ENCODE results near the gene SLC19A1. TPM values are rescaled to one million over a fixed set of nuclear protein-coding genes. Genes with fewer than 3 reads are reported as not detected.

Gene SLC19A1
- polyA plus RNA-seq, 4 donors: 12.6 to 20.8 (median 15.0) TPM

DNA sequence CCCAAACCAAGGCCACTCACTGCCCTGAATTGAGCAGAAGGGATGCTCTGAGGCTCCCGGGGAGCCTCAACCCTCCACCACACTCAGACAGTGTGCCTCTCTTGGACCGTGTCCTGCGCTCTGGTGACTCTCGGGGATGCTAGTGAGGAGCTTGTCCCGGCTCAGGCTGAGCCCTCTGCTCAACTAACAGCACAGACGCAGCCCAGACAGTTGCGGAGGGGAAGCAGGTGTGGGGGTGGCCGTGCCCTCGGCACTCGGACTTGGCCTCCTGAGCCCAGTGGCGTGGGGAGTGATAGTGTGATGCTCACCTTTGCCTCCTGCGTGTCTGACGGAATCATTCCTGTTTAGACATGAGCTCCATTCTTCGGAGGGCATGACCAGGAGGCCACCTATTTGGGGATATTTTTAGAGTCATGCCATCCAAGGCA is 15.4 kb upstream of the SLC19A1 start:
- H3K4me3 ChIP-seq (ENCODE audit: low read depth in 1 of 3, low read length in 3 of 3): no peak overlapping the region
- DNase-seq (no peak), FAIRE-seq (no peak)
- WGBS, 3 donors: 70 to 87% (median 74%) methylated on average over 14 of the region's 14 CpGs
- no peaks in the 10 kb centered on the region for H3K9me3 ChIP-seq (ENCODE audit: control insufficient read depth in 2 of 2, insufficient read depth in 1 of 2, low read depth in 1 of 2, low read length in 1 of 2)
- H3K27ac ChIP-seq (ENCODE audit: low read depth in 1 of 3, low read length in 2 of 3): no peak overlapping the region
- H3K4me1 ChIP-seq (ENCODE audit: control insufficient read depth in 3 of 3, insufficient read depth in 2 of 3, low read depth in 1 of 3, low read length in 2 of 3): no peaks in the 10 kb centered on the region
- H3K36me3 ChIP-seq (ENCODE audit: control insufficient read depth in 3 of 3, insufficient read depth in 2 of 3, low read depth in 1 of 3, low read length in 3 of 3): no peaks in the 10 kb centered on the region
- H3K27me3 ChIP-seq (ENCODE audit: control insufficient read depth in 3 of 3, insufficient read depth in 3 of 3, low read length in 3 of 3): peaks cover 0 to 4% (median 0%) of the 10 kb centered on the region in 3 donors

DNA sequence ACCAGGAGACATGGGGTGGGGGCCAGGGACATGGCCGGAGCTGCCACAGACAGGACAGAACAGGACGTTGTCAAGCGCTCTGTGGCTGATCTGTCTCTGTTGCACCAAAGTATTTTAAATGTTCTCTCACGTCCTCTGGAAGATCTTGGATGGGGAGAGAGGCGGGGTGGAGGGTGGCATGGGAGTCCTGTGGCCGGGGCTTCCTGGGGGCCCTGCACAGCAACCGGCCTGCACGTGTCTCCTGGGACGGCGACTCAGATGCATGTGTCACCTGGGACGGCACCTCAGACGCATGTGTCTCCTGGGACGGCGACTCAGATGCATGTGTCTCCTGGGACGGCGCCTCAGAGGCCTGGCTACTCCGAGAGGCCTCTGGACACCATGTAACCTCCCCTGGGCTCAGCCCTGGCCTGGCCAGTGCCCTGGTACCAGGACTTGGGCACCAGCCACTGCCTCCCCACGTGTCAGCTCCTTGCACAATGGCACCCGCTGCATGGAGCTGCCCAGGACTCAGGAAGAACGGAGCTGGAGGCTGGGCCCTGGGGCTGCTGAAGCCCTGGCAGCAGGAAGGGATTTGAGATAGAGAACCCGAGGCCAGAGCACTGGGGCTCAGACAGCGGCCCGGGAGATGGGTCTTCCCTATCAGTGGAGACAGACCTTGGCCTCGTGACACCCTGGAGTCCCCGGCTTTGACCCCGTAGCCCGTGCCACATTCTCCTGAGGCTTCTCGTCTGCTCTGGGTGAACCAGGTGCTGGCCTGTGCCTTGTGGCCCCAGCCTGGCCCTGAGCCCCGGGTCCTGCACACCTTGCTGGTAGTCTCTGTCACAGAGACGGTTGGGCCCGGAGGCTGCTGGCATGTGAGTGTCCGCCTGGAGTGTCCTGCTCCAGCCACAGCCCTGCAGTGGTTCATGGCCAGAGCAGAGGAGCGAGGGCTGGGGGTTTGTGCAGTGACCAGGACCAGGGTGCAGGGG is 14.7 kb upstream of the SLC19A1 start:
- Histone ChIP-seq H3K9me3 (ENCODE audit: control insufficient read depth in 2 of 2, insufficient read depth in 1 of 2, low read depth in 1 of 2, low read length in 1 of 2) (no peaks in the 10 kb centered on the region), H3K27ac (ENCODE audit: low read depth in 1 of 3, low read length in 2 of 3) (peak overlapping the region in 1 of 3 donors; percentile 64), H3K4me1 (ENCODE audit: control insufficient read depth in 3 of 3, insufficient read depth in 2 of 3, low read depth in 1 of 3, low read length in 2 of 3) (peaks cover 0 to 4% (median 0%) of the 10 kb centered on the region in 3 donors), H3K4me3 (ENCODE audit: low read depth in 1 of 3, low read length in 3 of 3) (no peak overlapping the region), H3K27me3 (ENCODE audit: control insufficient read depth in 3 of 3, insufficient read depth in 3 of 3, low read length in 3 of 3) (peaks cover 0 to 2% (median 0%) of the 10 kb centered on the region in 3 donors), H3K36me3 (ENCODE audit: control insufficient read depth in 3 of 3, insufficient read depth in 2 of 3, low read depth in 1 of 3, low read length in 3 of 3) (no peaks in the 10 kb centered on the region)
- 81 to 86% (median 85%) methylated on average over 30 to 33 of the region's 33 CpGs for WGBS, 3 donors
- DNase-seq (no peak), FAIRE-seq (no peak)

DNA sequence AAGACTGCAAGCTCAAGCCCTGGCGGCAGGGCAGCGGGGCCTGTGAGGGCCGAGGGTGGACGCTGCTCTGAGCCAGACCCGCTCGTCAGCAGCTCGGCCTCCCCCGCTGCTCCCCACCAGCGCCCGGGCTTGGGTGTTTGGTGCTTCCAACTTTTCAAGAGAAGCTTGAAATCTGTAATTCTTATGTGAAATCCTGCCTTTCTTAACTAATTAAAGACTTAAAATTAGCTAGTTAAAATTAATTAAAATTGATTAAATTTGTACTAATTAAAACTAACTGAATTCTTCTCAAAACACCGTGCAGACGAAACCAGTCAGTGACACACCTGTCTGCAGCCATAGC is 14.0 kb upstream of the SLC19A1 start:
- FAIRE-seq (no peak), DNase-seq (no peak)
- H3K27me3 ChIP-seq (ENCODE audit: control insufficient read depth in 3 of 3, insufficient read depth in 3 of 3, low read length in 3 of 3): peaks cover 0 to 2% (median 0%) of the 10 kb centered on the region in 3 donors
- H3K9me3 ChIP-seq (ENCODE audit: control insufficient read depth in 2 of 2, insufficient read depth in 1 of 2, low read depth in 1 of 2, low read length in 1 of 2): no peaks in the 10 kb centered on the region
- WGBS, 3 donors: 39 to 50% (median 41%) methylated on average over 12 of the region's 12 CpGs
- H3K36me3 ChIP-seq (ENCODE audit: control insufficient read depth in 3 of 3, insufficient read depth in 2 of 3, low read depth in 1 of 3, low read length in 3 of 3): no peaks in the 10 kb centered on the region
- H3K4me3 ChIP-seq (ENCODE audit: low read depth in 1 of 3, low read length in 3 of 3): peak overlapping the region in 1 of 3 donors; percentile 27
- H3K4me1 ChIP-seq (ENCODE audit: control insufficient read depth in 3 of 3, insufficient read depth in 2 of 3, low read depth in 1 of 3, low read length in 2 of 3): peaks cover 0 to 6% (median 0%) of the 10 kb centered on the region in 3 donors
- peak overlapping the region in 1 of 3 donors; percentile 64 for H3K27ac ChIP-seq (ENCODE audit: low read depth in 1 of 3, low read length in 2 of 3)

DNA sequence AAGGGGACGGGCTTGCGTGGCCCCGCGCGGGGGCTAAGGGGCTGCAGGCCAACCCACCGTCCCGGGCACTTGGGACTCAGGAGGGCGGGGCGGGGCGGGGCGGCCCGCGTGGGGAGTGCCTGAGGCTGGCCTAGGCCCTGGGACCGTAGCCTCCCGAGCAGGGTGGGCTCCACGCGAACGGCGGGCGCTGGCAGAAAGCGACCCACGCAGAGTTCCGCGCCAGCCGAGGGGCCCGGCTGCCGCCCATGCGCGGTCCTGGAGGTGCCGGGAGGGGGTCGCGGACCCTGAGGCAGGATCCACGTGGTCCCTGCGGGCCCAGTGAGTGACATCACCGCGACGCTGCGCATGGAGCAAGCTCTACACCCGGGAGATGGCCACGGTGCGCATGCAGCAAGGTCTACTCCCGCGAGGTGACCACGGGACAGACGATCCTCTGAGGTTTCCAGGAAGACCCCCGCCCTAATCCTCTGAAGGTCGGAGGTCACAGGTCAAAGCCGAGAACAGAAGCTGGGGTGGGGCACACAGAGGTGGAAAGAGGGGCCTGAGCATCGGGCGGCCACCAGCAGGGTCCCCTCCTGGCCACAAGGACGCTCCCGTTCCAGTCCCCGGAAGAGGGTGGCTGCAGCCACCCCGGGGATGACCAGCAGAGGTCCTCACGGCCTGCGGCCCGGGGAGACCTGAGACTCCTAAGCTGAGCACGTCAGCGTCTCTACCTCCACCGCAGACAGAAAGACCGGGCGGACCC is 13.5 kb upstream of the SLC19A1 start:
- Histone ChIP-seq H3K4me3 (ENCODE audit: low read depth in 1 of 3, low read length in 3 of 3) (peak overlapping the region in 2 of 3 donors; percentile 27 to 50), H3K27ac (ENCODE audit: low read depth in 1 of 3, low read length in 2 of 3) (peak overlapping the region; percentile 62 to 83 (median 64)), H3K4me1 (ENCODE audit: control insufficient read depth in 3 of 3, insufficient read depth in 2 of 3, low read depth in 1 of 3, low read length in 2 of 3) (peaks cover 0 to 6% (median 0%) of the 10 kb centered on the region in 3 donors), H3K9me3 (ENCODE audit: control insufficient read depth in 2 of 2, insufficient read depth in 1 of 2, low read depth in 1 of 2, low read length in 1 of 2) (no peaks in the 10 kb centered on the region), H3K27me3 (ENCODE audit: control insufficient read depth in 3 of 3, insufficient read depth in 3 of 3, low read length in 3 of 3) (peaks cover 0 to 2% (median 0%) of the 10 kb centered on the region in 3 donors), H3K36me3 (ENCODE audit: control insufficient read depth in 3 of 3, insufficient read depth in 2 of 3, low read depth in 1 of 3, low read length in 3 of 3) (no peaks in the 10 kb centered on the region)
- FAIRE-seq: no peak
- peak; percentile 81 to 86 for DNase-seq
- WGBS, 3 donors: 2 to 7% (median 2%) methylated on average over 38 to 62 of the region's 62 CpGs

DNA sequence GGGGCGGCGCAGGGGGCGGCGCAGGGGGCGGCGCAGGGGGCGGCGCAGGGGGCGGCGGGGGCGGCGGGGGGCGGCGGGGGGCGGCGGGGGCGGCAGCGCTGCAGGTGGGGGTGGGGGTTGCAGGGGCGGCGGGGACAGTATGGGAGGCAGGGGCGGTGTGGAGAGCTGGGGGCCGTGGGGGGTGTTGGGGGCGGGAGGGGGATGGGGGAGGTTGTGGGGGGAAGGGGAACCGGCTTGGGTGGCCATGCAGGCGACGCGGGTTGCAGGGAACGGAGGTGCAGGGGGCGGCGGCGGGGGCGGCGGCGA is 13.0 kb upstream of the SLC19A1 start:
- WGBS, 3 donors: 0 to 4% (median 1%) methylated on average over 1 to 20 of the region's 34 CpGs
- Histone ChIP-seq H3K4me1 (ENCODE audit: control insufficient read depth in 3 of 3, insufficient read depth in 2 of 3, low read depth in 1 of 3, low read length in 2 of 3) (peaks cover 0 to 10% (median 4%) of the 10 kb centered on the region in 3 donors), H3K9me3 (ENCODE audit: control insufficient read depth in 2 of 2, insufficient read depth in 1 of 2, low read depth in 1 of 2, low read length in 1 of 2) (no peaks in the 10 kb centered on the region), H3K4me3 (ENCODE audit: low read depth in 1 of 3, low read length in 3 of 3) (peak overlapping the region in 1 of 3 donors; percentile 50), H3K27ac (ENCODE audit: low read depth in 1 of 3, low read length in 2 of 3) (peak overlapping the region in 1 of 3 donors; percentile 64), H3K36me3 (ENCODE audit: control insufficient read depth in 3 of 3, insufficient read depth in 2 of 3, low read depth in 1 of 3, low read length in 3 of 3) (no peaks in the 10 kb centered on the region), H3K27me3 (ENCODE audit: control insufficient read depth in 3 of 3, insufficient read depth in 3 of 3, low read length in 3 of 3) (peaks cover 0 to 2% (median 0%) of the 10 kb centered on the region in 3 donors)
- DNase-seq: no peak
- no peak for FAIRE-seq

DNA sequence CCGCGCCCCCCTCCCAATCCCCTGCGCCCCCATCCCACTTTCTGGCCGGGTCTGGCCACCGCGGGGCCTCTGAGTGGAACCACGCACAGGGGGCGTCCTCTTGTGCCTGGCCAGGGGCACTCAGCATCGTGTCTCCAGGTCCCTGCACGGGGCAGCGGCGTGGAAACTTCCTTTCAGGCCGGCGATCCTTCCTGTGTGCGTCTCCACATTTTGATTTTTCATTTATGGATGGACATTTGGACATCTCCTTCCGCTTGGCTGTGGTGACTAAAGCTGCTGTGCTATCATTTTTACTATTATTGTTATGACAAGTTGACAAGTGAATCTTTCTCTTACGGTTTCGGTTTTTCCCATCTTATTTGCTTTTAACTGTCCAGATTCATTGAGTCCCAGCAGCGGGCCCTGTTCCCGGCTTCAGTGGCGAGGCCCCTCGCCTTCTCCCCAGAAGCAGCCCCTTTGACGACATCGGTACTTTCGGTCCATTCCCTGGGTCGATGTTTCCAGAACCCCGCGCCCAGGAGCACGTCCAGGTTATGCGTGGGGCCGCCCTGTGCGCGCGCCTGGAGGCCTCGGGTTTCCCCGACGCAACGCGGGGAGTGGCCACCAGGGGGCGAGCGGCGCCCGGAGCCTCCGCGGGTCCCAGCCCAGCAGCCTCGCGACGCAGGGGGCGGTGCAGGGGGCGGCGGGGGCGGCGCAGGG is 12.4 kb upstream of the SLC19A1 start:
- no peaks in the 10 kb centered on the region for H3K27me3 ChIP-seq (ENCODE audit: control insufficient read depth in 3 of 3, insufficient read depth in 3 of 3, low read length in 3 of 3)
- peak overlapping the region; percentile 43 to 61 (median 50) for H3K4me3 ChIP-seq (ENCODE audit: low read depth in 1 of 3, low read length in 3 of 3)
- 1 to 2% (median 1%) methylated on average over 48 to 53 of the region's 53 CpGs for WGBS, 3 donors
- peak overlapping the region; percentile 80 to 86 (median 85) for H3K27ac ChIP-seq (ENCODE audit: low read depth in 1 of 3, low read length in 2 of 3)
- DNase-seq: peak; percentile 67 to 92
- no peaks in the 10 kb centered on the region for H3K9me3 ChIP-seq (ENCODE audit: control insufficient read depth in 2 of 2, insufficient read depth in 1 of 2, low read depth in 1 of 2, low read length in 1 of 2)
- peaks cover 0 to 10% (median 9%) of the 10 kb centered on the region in 3 donors for H3K4me1 ChIP-seq (ENCODE audit: control insufficient read depth in 3 of 3, insufficient read depth in 2 of 3, low read depth in 1 of 3, low read length in 2 of 3)
- no peaks in the 10 kb centered on the region for H3K36me3 ChIP-seq (ENCODE audit: control insufficient read depth in 3 of 3, insufficient read depth in 2 of 3, low read depth in 1 of 3, low read length in 3 of 3)
- no peak for FAIRE-seq

DNA sequence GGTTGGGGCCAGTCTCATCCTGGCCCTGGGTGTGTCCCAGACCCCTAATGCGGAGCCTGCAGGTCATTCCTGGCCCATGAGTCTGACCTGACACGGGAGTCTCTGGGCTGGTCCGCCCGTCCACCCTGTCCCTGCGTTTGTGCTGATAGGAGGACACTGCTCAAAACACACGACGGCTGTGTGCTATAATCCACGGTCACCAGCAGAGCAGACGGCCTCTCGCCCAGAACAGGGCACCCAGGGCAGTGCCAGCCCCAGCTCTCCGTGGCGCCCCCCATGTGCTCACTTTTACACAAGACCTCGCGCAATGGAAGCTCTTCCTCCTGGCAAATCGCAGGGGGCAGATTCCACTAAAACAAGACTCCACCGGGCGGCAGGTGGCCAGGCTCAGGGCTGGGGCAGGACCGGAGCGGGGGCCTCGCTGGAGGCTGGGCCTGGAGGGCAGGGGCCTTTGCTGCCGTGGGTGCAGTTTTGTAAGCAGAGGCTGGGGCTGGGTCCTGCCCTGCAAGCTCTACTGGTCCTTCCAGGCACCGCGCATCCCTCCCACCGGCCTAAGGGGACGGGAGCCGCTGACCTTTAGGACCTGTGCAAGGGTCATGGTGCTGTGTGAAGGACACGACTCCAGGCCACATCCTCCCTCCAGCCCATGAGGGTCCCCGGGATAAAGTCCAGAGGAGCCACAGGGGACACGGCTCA is 10.6 kb upstream of the SLC19A1 start:
- Histone ChIP-seq H3K9me3 (ENCODE audit: control insufficient read depth in 2 of 2, insufficient read depth in 1 of 2, low read depth in 1 of 2, low read length in 1 of 2) (no peaks in the 10 kb centered on the region), H3K36me3 (ENCODE audit: control insufficient read depth in 3 of 3, insufficient read depth in 2 of 3, low read depth in 1 of 3, low read length in 3 of 3) (no peaks in the 10 kb centered on the region), H3K27ac (ENCODE audit: low read depth in 1 of 3, low read length in 2 of 3) (no peak overlapping the region), H3K4me3 (ENCODE audit: low read depth in 1 of 3, low read length in 3 of 3) (no peak overlapping the region), H3K27me3 (ENCODE audit: control insufficient read depth in 3 of 3, insufficient read depth in 3 of 3, low read length in 3 of 3) (no peaks in the 10 kb centered on the region), H3K4me1 (ENCODE audit: control insufficient read depth in 3 of 3, insufficient read depth in 2 of 3, low read depth in 1 of 3, low read length in 2 of 3) (peaks cover 0 to 17% (median 10%) of the 10 kb centered on the region in 3 donors)
- WGBS, 3 donors: 55 to 79% (median 55%) methylated on average over 28 to 29 of the region's 29 CpGs
- FAIRE-seq (no peak), DNase-seq (no peak)
